Posterior cingulate gyrus (tissue), 11 donors: ENCODE data around the gene DGLUCY.
"Not testable (repeated sequence)": the region's sequence is repeated elsewhere in the genome, so short reads cannot be mapped to it uniquely, and the experiment has no call there.

Experiments used
- DNase-seq, 10 donors: peaks; one replicate each; pipeline versions ENCODE4 v3.0.0 to v3.0.0-alpha.2; 2020 to 2021; ENCODE audit warnings: mixed read lengths in 3 of 10
- intact Hi-C: fragments of 100-400 bp; cut with DNase I; formaldehyde crosslinking; loops from one replicate; pipeline ENCODE4 v1.15.1; 2023

Gene DGLUCY

GRCh38 chr14:91103116-91103515 lies 10.8 kb upstream of the DGLUCY start:
- DNase-seq: peak in 5 of 10 donors; percentile 24 to 90 (median 43)
- intact Hi-C loops: no loop called here

DNA sequence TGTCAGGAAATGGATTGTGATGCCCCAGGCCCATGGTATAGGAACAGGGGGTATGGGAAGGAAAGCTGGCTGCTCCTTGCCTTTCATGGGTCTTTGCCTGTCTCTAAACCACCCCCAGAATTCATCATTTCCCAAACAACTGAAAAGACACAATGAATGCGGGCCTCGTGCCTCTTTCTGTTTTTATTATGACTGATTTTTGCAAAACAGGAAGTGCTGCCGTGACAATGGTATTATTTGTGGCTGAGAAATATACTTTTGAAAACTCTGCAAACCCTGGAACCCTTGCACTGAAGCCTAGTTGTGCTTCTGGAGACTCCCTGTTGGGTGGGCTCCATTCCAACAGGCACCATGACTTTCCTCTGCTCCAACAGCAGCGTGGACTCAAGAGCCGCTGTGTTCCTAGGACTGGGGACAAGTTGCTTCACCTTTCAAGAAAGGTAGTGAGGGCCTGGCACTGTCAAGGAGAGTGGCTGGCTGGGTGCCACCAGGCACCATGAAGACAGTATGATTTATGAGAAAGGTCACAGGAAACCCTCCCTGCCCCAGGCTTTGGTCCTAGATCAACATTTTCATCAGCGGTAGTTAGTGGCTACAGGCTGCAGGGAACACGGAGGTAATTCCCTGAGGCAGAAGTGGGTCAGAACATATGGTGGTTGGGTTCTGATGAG lies 4.8 kb upstream of the DGLUCY start:
- intact Hi-C loops: no loop called here
- DNase-seq: peak in 1 of 10 donors; percentile 25

DNA sequence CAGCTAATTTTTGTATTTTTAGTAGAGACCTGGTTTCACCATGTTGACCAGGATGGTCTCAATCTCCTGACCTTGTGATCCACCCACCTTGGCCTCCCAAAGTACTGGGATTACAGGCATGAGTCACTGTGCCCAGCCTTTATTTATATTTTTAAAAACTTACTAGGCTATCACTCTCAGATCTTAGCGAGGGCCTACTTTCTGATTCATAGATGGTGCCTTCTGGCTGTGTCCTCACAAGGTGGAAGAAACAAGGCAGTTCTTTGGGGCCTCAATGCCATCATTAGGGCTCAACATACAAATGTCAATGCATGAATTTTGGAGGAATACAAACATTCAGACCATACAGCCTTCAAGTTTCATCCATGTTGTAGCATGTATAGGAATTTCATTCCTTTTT lies 2.4 kb upstream of the DGLUCY start:
- intact Hi-C loops: no loop called here
- no peak for DNase-seq

DNA sequence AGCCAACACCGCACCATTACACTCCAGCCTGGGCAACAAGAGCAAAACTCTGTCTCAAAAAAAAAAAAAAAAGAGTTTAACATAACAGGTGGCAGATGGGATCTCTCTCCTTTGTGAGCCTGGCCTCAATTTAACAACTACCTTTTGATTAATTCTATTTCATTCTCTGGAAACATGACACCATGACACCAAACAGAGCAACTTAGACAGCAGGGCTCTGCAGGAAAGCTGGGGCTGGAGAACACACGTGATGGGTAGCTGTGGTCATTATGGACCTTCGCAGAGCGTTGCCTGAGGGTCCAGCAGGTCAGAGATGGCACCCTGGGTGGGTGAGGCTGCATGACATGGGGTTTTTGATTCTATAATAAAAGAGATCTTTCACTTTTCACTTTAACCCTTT lies 1.7 kb upstream of the DGLUCY start:
- DNase-seq: peak in 1 of 10 donors; percentile 46
- intact Hi-C loops: no loop called here

- DNase-seq: peak in 7 of 10 donors; percentile 87 to 99 (median 94)
- intact Hi-C loops: loop anchor here (2.0 kb wide), 1 partner anchor 54 kb away; the partner anchor contains the start of gene RPS6KA5
Measured at GRCh38 chr14:91114079-91115065, 499 bp downstream of the DGLUCY start.

- DNase-seq: peak in 1 of 10 donors; percentile 2
- intact Hi-C loops: loop anchor here (2.0 kb wide), 1 partner anchor 55 kb away; the partner anchor contains the start of gene RPS6KA5
Measured at GRCh38 chr14:91115986-91116770, 2.3 kb downstream of the DGLUCY start.

DNA sequence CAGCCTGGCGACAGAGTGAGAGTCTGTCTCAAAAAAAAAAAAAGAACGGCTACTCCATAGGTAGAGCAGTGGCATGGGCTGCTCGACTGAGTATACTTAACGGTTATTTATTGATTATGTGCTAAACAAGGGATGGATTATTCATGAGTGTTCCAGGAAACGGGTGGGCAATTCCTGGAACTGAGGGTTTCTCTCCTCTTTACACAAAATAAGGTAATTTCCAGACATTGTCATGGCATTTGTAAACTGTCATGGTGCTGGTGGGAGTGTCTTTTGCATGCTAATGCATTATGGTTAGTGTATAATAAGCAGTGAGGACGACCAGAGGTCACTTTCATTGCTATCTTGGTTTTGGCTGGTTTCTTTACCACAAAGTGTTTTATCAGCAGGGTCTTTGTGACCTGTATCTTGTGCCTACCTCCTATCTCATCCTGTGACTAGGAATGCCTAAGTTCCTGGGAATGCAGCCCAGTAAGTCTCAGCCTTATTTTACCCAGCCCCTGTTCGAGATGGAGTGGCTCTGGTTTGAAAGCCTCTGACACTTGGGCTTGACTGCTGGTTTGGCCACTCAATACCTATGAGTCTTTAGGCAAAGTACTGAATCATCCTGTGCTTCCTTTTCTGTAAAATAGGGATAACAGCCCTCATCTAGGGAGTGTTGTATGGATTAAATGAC lies 3.2 kb downstream of the DGLUCY start:
- intact Hi-C loops: no loop called here

DNA sequence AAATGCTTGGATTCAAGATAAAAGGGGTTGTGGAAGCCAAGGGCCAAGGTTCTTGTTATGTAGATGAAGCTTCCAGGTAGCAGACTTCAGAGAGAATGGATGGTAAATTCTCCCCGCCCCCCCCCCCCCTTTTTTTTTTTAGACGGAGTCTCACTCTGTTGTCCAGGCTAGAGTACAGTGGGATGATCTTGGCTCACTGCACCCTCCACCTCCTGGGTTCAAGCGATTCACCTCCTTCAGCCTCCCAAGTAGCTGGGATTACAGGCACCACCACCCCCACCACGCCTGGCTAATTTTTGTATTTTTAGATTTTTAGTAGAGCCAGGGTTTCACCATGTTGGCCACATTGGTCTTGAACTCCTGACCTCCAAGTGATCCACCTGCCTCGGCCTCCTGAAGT lies 4.1 kb downstream of the DGLUCY start:
- DNase-seq: peak in 1 of 10 donors; percentile 19
- intact Hi-C loops: no loop called here

More for the DNA sequence above, 3.2 kb downstream of the DGLUCY start:
- DNase-seq: peak in 1 of 10 donors; percentile 7

- intact Hi-C loops: no loop called here
- peak in 1 of 10 donors; percentile 6 for DNase-seq
Measured at GRCh38 chr14:91118511-91119068, 4.7 kb downstream of the DGLUCY start.

GRCh38 chr14:91119556-91120311 lies 5.9 kb downstream of the DGLUCY start:
- intact Hi-C loops: no loop called here
- peak in 1 of 10 donors; percentile 43 for DNase-seq

GRCh38 chr14:91123201-91123600 lies 9.3 kb downstream of the DGLUCY start:
- intact Hi-C loops: no loop called here
- peak in 1 of 10 donors; percentile 13 for DNase-seq

- DNase-seq, intact Hi-C loops: not testable (repeated sequence)
Measured at GRCh38 chr14:91124406-91125270, 10.8 kb downstream of the DGLUCY start.

- peak in 1 of 10 donors; percentile 70 for DNase-seq
- intact Hi-C loops: no loop called here
Measured at GRCh38 chr14:91125271-91125660, 11.4 kb downstream of the DGLUCY start.

DNA sequence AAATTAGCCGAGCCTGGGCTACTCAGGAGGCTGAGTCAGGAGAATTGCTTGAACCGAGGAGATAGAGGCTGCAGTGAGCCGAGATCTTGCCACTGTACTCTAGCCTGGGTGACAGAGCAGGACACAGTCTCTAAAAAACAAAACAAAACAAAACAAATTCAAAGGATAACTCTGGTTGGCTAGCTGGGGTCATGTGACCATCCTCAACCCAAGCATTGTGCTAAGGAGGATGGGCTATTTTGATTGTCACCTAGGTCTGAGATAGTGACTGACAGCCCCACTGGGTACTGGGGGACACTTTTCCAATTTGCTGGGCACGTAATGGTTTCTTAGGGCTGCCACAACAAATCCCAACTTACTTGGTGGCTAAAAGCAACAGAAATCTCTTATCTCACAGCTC lies 11.9 kb downstream of the DGLUCY start:
- intact Hi-C loops: no loop called here
- DNase-seq: peak in 1 of 10 donors; percentile 10

DNA sequence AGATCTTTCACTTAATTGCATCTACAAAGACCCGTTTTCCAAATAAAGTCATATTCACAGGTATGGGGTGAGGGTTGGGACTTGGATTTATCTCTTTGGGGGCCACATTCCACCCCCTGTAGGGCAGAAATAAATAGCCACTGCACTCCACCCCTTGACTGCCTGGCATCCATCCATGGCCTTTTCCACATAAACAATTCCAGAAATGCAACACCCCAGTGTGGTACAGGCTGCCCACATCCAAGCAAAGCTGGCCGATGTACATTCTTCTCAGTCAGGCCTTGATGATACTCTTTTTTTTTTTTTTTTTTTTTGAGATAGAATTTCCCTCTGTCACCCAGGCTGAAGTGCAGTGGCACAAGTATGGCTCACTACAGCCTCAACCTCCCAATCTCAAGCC lies 12.9 kb downstream of the DGLUCY start:
- DNase-seq: peak in 1 of 10 donors; percentile 82
- intact Hi-C loops: no loop called here

DNA sequence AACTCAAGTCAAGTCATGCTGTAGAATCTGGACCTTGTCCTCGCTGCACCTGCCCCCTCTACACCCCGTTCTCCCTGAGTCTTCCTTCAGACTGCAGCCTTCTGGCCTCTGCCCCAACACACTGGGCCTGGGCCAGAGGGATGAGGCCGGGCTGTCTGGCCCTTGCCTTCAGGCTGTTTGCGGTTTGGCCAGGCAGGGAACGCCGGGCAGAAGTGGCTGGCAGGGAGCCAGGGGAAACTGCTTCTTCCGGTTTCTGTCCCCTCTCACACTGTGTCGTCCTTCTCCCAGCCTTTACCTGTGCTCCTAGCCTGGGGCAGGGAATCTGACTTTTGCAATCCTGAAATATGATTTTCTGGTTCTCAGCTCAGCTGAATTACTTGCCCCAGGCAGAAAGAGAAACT lies 13.5 kb downstream of the DGLUCY start:
- DNase-seq: peak in 2 of 10 donors; percentile 75 to 81
- intact Hi-C loops: no loop called here

- peak in 2 of 10 donors; percentile 8 to 42 for DNase-seq
- intact Hi-C loops: no loop called here
Measured at GRCh38 chr14:91127924-91128323, 14.1 kb downstream of the DGLUCY start.

- peak in 2 of 10 donors; percentile 9 to 26 for DNase-seq
- intact Hi-C loops: no loop called here
Measured at GRCh38 chr14:91128699-91129098, 14.8 kb downstream of the DGLUCY start.
